Neutrophil (primary cell): ENCODE measurements around the gene LRRC15.

Source experiments
- H3K27ac ChIP-seq: fragments of 200-600 bp; sonication (generic); 2 replicates; pipeline ENCODE4 v1.5.1; 2016; ENCODE audit warnings: mild to moderate bottlenecking, moderate library complexity
- H3K27me3 ChIP-seq: fragments of 200-600 bp; sonication (generic); 2 replicates; pipeline ENCODE4 v1.6.0; 2016; ENCODE audit warnings: mild to moderate bottlenecking
- H3K36me3 ChIP-seq: fragments of 200-600 bp; sonication (generic); 2 replicates; pipeline ENCODE4 v1.5.1; 2017
- H3K4me1 ChIP-seq, 2 experiments: fragments of 200-600 bp in 1 of 2; sonication (generic) in 1 of 2; 1 replicate in 1 of 2; 2 replicates in 1 of 2; pipeline versions ENCODE4 v1.5.1 to v1.6.1; 2013 to 2016; ENCODE audit warnings: low read depth in 1 of 2, low read length in 1 of 2, mild to moderate bottlenecking in 1 of 2, moderate library complexity in 1 of 2; ENCODE audit not compliant: control insufficient read depth in 1 of 2, insufficient read depth in 1 of 2
- H3K4me3 ChIP-seq, 2 experiments: fragments of 200-600 bp in 1 of 2; sonication (generic) in 1 of 2; 1 replicate in 1 of 2; 2 replicates in 1 of 2; pipeline ENCODE4 v1.5.1; 2013 to 2016; ENCODE audit warnings: low read depth in 1 of 2, low read length in 1 of 2, mild to moderate bottlenecking in 1 of 2, moderate library complexity in 1 of 2
- H3K9me3 ChIP-seq: fragments of 200-600 bp; sonication (generic); 2 replicates; pipeline ENCODE4 v1.5.1; 2016
- CTCF ChIP-seq: fragments of 200-600 bp; sonication (generic); IDR thresholded peaks from 2 replicates; pipeline ENCODE4 v1.5.1; 2016; ENCODE audit warnings: antibody characterized with exemption

LRRC15 gene

GRCh38 chr3:194306771-194307640 is 62.5 kb downstream of the LRRC15 start:
- H3K27ac ChIP-seq = no peak overlapping the region
- peaks cover 98% of the 10 kb centered on the region for H3K27me3 ChIP-seq
- no peaks in the 10 kb centered on the region for H3K9me3 ChIP-seq
- no peak for TF ChIP-seq CTCF
- H3K4me1 ChIP-seq = no peaks in the 10 kb centered on the region
- H3K4me3 ChIP-seq = no peak overlapping the region
- H3K36me3 ChIP-seq = no peaks in the 10 kb centered on the region

- H3K4me3 ChIP-seq = no peak overlapping the region
- no peak for TF ChIP-seq CTCF
- H3K27me3 ChIP-seq = peaks cover 98% of the 10 kb centered on the region
- H3K27ac ChIP-seq = no peak overlapping the region
- no peaks in the 10 kb centered on the region for H3K4me1 ChIP-seq
- H3K9me3 ChIP-seq = no peaks in the 10 kb centered on the region
- H3K36me3 ChIP-seq = no peaks in the 10 kb centered on the region
These were observed 63.3 kb downstream of the LRRC15 start for GRCh38 chr3:194306109-194306686.

DNA sequence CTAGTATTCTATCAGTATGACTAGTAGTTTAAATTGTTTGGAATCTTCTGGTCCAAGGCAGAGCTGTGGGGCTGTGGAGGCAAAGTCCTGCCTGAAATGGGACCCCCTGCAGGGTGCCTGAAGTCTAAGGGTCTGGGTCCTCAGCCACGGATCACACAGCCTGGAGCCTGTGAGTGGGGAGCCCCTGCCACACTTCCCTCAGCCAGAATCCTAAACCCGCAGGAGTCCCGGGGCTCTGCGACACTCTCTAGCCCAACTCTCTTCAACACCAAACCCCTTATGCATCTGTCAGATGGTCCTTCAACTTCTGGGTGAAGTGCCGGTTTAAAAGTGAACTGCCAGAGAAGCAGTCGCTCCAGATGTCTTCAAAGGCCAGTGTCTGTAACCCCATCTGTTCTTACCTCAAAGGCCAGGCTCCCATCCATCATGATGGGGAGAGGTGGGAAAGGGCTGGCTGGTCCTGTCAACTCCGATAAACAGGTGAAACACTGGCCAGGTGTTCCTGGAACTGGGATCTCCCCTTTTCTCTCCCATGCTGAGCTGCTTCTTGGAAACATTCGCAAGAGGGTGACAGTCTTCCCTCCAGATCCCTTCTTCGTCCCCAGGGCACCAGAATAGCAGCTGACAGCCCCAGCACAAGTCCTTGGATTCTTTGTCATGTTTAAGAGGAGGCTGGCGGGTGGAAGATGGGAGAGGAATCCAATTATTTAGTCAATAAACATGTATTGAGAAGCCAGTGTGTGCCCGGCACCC is 64.0 kb downstream of the LRRC15 start:
- Histone ChIP-seq H3K36me3 (no peaks in the 10 kb centered on the region), H3K4me1 (no peaks in the 10 kb centered on the region), H3K27me3 (peaks cover 99% of the 10 kb centered on the region), H3K27ac (no peak overlapping the region), H3K9me3 (no peaks in the 10 kb centered on the region), H3K4me3 (no peak overlapping the region)
- no peak for TF ChIP-seq CTCF
